DND-41 (cell line): ENCODE measurements around the gene IL17RD.

Experiments used
- EZH2 ChIP-seq: IDR thresholded peaks from 3 replicates; pipeline ENCODE4 v1.6.1; 2012; ENCODE audit warnings: borderline replicate concordance, low read depth, mild to moderate bottlenecking, moderate library complexity, low read length, inconsistent platforms; ENCODE audit not compliant: severe bottlenecking
- TF ChIP-seq, protein P1 (sequence below): IDR thresholded peaks from 2 replicates; pipeline ENCODE4 v1.5.1; 2012; ENCODE audit warnings: borderline replicate concordance, low read length, moderate library complexity, mild to moderate bottlenecking; ENCODE audit not compliant: poor library complexity, severe bottlenecking; ENCODE audit errors: extremely low read depth

DNA sequence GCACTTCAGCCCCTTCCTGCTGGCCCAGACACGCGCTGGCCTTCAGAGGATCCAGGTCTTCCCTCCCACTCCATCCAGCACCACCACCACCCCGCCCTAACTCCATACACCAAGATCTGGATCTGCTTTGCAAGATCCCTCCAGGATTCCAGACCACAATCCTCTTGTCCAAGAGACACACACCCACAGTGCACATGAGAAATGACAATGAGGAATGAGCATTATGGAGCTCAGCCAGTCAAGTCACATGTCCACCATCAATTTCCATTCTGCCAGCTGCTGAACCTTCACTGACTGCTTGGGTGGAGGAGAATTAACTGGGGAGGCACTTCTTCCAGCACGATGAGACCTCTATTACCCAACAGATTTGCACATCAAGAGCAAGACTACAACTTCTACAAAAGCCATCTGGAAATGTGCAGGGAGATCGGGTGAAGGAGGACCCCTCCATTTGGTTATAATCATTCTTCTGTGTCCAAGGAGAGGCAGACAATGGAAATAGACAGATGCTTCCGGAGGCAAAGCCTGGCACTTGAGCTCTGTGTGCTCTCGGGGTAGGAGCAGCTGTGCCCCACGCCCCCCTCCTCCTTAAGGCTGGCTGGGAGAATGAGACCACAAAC, 117.0 kb downstream of the IL17RD start:
- no peak for TF ChIP-seq EZH2
- TF ChIP-seq, protein P1, sequence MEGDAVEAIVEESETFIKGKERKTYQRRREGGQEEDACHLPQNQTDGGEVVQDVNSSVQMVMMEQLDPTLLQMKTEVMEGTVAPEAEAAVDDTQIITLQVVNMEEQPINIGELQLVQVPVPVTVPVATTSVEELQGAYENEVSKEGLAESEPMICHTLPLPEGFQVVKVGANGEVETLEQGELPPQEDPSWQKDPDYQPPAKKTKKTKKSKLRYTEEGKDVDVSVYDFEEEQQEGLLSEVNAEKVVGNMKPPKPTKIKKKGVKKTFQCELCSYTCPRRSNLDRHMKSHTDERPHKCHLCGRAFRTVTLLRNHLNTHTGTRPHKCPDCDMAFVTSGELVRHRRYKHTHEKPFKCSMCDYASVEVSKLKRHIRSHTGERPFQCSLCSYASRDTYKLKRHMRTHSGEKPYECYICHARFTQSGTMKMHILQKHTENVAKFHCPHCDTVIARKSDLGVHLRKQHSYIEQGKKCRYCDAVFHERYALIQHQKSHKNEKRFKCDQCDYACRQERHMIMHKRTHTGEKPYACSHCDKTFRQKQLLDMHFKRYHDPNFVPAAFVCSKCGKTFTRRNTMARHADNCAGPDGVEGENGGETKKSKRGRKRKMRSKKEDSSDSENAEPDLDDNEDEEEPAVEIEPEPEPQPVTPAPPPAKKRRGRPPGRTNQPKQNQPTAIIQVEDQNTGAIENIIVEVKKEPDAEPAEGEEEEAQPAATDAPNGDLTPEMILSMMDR, result no peak
